ENCODE results near the gene ATF6B. TPM values are rescaled to one million over a fixed set of nuclear protein-coding genes. Genes with fewer than 3 reads are reported as not detected.

ATF6B gene
- total and polyA plus RNA-seq, 7 donors: 13.0 to 35.2 (median 19.2) TPM

DNA sequence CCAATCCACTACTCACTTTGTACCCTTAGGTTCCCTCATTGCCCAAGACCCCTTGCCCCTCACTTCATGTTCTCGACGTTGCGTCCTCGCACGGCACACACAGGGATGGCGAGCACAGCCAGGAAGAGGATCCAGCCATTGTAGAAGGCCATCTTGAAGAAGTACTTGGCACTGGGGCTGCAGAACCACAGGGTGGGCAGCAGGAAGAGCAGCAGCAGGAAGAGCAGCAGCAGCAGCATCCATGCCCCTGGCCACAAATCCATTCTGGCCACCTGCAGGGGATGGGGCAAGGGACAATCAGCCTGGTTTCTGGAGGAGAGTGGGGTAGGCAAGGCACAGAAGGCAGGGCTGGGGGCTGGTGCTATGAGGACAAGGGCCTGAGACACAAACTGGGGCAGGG lies 43.2 kb upstream of the ATF6B start:
- Histone ChIP-seq H3K4me3 (no peak overlapping the region), H3K27ac (no peak overlapping the region), H3K36me3 (ENCODE audit: insufficient read depth in 1 of 2, low read depth in 1 of 2) (peaks cover 0 to 48% of the 10 kb centered on the region in 2 donors), H3K9me3 (no peaks in the 10 kb centered on the region), H3K27me3 (ENCODE audit: insufficient read depth in 3 of 3, low read length in 2 of 3) (no peaks in the 10 kb centered on the region), H3K4me1 (peaks cover 10% of the 10 kb centered on the region)
- no peak for ATAC-seq
- TF ChIP-seq, protein P1, sequence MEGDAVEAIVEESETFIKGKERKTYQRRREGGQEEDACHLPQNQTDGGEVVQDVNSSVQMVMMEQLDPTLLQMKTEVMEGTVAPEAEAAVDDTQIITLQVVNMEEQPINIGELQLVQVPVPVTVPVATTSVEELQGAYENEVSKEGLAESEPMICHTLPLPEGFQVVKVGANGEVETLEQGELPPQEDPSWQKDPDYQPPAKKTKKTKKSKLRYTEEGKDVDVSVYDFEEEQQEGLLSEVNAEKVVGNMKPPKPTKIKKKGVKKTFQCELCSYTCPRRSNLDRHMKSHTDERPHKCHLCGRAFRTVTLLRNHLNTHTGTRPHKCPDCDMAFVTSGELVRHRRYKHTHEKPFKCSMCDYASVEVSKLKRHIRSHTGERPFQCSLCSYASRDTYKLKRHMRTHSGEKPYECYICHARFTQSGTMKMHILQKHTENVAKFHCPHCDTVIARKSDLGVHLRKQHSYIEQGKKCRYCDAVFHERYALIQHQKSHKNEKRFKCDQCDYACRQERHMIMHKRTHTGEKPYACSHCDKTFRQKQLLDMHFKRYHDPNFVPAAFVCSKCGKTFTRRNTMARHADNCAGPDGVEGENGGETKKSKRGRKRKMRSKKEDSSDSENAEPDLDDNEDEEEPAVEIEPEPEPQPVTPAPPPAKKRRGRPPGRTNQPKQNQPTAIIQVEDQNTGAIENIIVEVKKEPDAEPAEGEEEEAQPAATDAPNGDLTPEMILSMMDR (IDR thresholded peaks at IDR 0.05): no peak
- intact Hi-C loops (cut with DNase I): no loop called here
- 90 to 97% (median 92%) methylated on average over 6 of the region's 6 CpGs for WGBS, 3 donors
- DNase-seq: no peak

DNA sequence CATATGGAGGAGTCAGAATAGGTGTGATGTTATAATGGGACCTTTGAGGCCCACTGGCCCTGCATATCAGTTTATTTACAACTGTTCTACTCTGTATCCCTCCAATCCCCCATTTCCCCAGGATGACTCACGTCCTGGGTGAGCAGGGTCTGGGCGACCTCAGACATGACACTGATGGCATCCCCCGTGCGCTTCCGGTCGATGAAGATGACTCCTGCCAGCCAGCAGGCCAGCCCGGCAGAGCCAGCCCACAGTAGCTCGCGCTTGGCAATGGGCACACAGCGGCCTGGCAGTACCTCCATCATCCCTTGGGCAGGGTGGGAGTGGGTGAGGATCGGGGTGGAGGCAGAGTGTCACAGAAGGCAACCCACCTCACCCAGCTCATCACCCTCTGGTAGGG lies 42.2 kb upstream of the ATF6B start:
- Histone ChIP-seq H3K9me3 (no peaks in the 10 kb centered on the region), H3K36me3 (ENCODE audit: insufficient read depth in 1 of 2, low read depth in 1 of 2) (peaks cover 0 to 54% of the 10 kb centered on the region in 2 donors), H3K27me3 (ENCODE audit: insufficient read depth in 3 of 3, low read length in 2 of 3) (no peaks in the 10 kb centered on the region), H3K4me3 (no peak overlapping the region), H3K27ac (no peak overlapping the region), H3K4me1 (peaks cover 10% of the 10 kb centered on the region)
- TF ChIP-seq, protein P1 (IDR thresholded peaks at IDR 0.05): no peak
- intact Hi-C loops (cut with DNase I): no loop called here
- 88 to 93% (median 89%) methylated on average over 11 of the region's 11 CpGs for WGBS, 3 donors
- DNase-seq (no peak), ATAC-seq (no peak)

DNA sequence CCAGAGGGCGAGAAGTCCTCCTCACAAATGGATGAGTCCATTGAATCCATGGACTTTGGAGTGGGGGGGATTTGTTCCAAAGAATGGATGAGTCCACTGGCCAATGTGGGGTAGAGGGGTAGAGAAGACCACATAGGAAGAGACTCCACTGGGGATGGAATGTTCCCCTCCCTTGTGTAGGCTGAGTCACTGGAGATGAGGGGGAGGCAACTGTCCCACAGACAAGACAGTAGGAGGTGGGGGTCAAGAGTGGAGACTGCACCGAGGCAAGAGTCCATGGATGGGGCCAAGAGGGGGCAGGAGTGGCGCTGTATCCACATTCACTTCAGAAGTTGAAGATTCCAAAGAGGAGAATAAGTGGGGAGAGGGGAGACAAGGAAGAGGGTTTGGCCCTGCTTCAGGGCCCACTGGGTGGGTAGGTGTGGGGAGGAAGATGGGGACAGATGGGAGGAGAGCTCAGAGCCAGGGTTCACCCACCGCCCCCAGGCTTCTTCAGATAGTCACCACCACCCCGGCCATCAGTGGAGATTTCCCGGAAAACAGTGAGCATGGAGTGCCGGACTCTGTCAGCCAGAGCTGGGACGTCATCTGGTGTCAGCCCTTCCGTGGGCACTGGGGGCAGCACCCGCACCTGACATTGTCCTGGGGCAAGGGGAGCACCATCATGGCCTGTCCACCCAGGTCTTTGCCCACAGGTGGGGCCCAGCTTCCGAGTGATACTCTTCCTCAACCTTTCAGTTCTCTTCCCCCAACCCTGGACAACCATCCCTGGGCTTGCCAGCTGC lies 41.0 kb upstream of the ATF6B start:
- Histone ChIP-seq H3K36me3 (ENCODE audit: insufficient read depth in 1 of 2, low read depth in 1 of 2) (peaks cover 0 to 54% of the 10 kb centered on the region in 2 donors), H3K27me3 (ENCODE audit: insufficient read depth in 3 of 3, low read length in 2 of 3) (no peaks in the 10 kb centered on the region), H3K4me3 (no peak overlapping the region), H3K4me1 (no peaks in the 10 kb centered on the region), H3K27ac (no peak overlapping the region), H3K9me3 (no peaks in the 10 kb centered on the region)
- intact Hi-C loops (cut with DNase I): no loop called here
- ATAC-seq (peak in 2 of 4 donors; percentile 25 to 48), DNase-seq (no peak)
- WGBS, 3 donors: 66 to 87% (median 70%) methylated on average over 11 of the region's 11 CpGs
- TF ChIP-seq, protein P1 (IDR thresholded peaks at IDR 0.05): no peak

DNA sequence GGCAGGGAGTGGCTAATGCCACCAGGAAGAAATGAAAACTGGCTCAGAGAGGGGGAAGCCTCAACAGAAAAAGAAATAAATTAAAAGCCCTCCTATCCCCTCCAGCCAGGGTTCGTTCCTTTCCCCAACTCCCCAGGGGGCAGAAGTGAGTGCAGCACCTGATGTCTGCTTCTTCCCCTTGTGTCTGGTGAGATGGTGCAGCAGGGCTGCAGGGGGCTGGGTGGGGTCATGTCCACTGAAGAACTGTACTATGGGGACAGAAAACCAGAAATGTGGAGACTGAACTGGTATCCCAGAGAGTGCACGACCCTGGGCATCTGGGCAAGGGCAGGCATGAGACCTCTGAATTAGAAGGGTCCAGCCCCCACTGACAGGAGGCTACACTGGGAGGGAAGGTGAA lies 40.3 kb upstream of the ATF6B start:
- H3K36me3 ChIP-seq (ENCODE audit: insufficient read depth in 1 of 2, low read depth in 1 of 2): peaks cover 0 to 54% of the 10 kb centered on the region in 2 donors
- no peak for ATAC-seq
- H3K27ac ChIP-seq: no peak overlapping the region
- WGBS, 3 donors: 56 to 58% (median 58%) methylated on average over 2 of the region's 2 CpGs
- no peak overlapping the region for H3K4me3 ChIP-seq
- no peak for DNase-seq
- intact Hi-C loops (cut with DNase I): no loop called here
- no peaks in the 10 kb centered on the region for H3K4me1 ChIP-seq
- no peaks in the 10 kb centered on the region for H3K27me3 ChIP-seq (ENCODE audit: insufficient read depth in 3 of 3, low read length in 2 of 3)
- H3K9me3 ChIP-seq: no peaks in the 10 kb centered on the region
- TF ChIP-seq, protein P1 (IDR thresholded peaks at IDR 0.05): no peak

Measured in psoas muscle (tissue), 8 donors.